Hepatic stellate cell (primary cell): ENCODE data around the gene LY6G6C.

Experiments
- DNase-seq: peaks from one replicate; pipeline ENCODE4 v3.0.0; 2011; ENCODE audit warnings: low spot score

The LY6G6C gene

GRCh38 chr6:31705931-31706330, 15.6 kb downstream of the LY6G6C start:
- DNase-seq: no peak

GRCh38 chr6:31702819-31703716, 18.5 kb downstream of the LY6G6C start, which contains the start of gene ABHD16A:
ABHD16A (minus strand) TSS chr6:31703324; CDS start chr6:31703281, 43 bp downstream.
- DNase-seq: peak; percentile 99

GRCh38 chr6:31702405-31702818, 19.1 kb downstream of the LY6G6C start:
- no peak for DNase-seq

- peak; percentile 70 for DNase-seq
Observed at GRCh38 chr6:31701666-31702404, 19.7 kb downstream of the LY6G6C start.

GRCh38 chr6:31700740-31701401, 20.7 kb downstream of the LY6G6C start:
- DNase-seq: no peak

GRCh38 chr6:31697555-31697954, 24.0 kb downstream of the LY6G6C start:
- DNase-seq: no peak

GRCh38 chr6:31693535-31693934, 28.0 kb downstream of the LY6G6C start:
- DNase-seq: no peak

- no peak for DNase-seq
Observed at GRCh38 chr6:31692886-31693285, 28.7 kb downstream of the LY6G6C start.

GRCh38 chr6:31692353-31692752, 29.2 kb downstream of the LY6G6C start:
- DNase-seq: no peak

GRCh38 chr6:31691564-31692108, 29.9 kb downstream of the LY6G6C start:
- DNase-seq: no peak

- no peak for DNase-seq
Observed at GRCh38 chr6:31691078-31691463, 30.5 kb downstream of the LY6G6C start.

- DNase-seq: no peak
Observed at GRCh38 chr6:31690231-31691077, 31.1 kb downstream of the LY6G6C start.

- DNase-seq: no peak
Observed at GRCh38 chr6:31689249-31690110, 32.1 kb downstream of the LY6G6C start.

- DNase-seq: no peak
Observed at GRCh38 chr6:31687860-31688693, 33.5 kb downstream of the LY6G6C start.

GRCh38 chr6:31687321-31687720, 34.2 kb downstream of the LY6G6C start:
- DNase-seq: no peak

GRCh38 chr6:31686483-31686882, 35.1 kb downstream of the LY6G6C start:
- no peak for DNase-seq

GRCh38 chr6:31683591-31683990, 38.0 kb downstream of the LY6G6C start:
- no peak for DNase-seq

- peak; percentile 74 for DNase-seq
Observed at GRCh38 chr6:31681135-31681671, 40.3 kb downstream of the LY6G6C start.
